HG03460 (cell line): Measurements from ENCODE around the gene TRPV2.
"Not testable (repeated sequence)": the region's sequence is repeated elsewhere in the genome, so short reads cannot be mapped to it uniquely, and the experiment has no call there.

ENCODE experiments used
- ATAC-seq: cut with Tn5 transposase; IDR thresholded peaks from one replicate; pipeline ENCODE4 v1.9.1; 2021; ENCODE audit not compliant: unreplicated experiment

TRPV2 gene

GRCh38 chr17:16415031-16415924 is at the start of gene TRPV2:
Gene TRPV2, plus strand, starts transcription at chr17:16415571. Its CDS starts 2,098 bp downstream, at chr17:16417669.
- ATAC-seq = peak; percentile 50

GRCh38 chr17:16371742-16372141 is 43.6 kb upstream of the TRPV2 start:
- no peak for ATAC-seq

- no peak for ATAC-seq
These were observed 41.0 kb upstream of the TRPV2 start for GRCh38 chr17:16374146-16374938.

- no peak for ATAC-seq
These were observed 37.4 kb upstream of the TRPV2 start for GRCh38 chr17:16377941-16378341.

GRCh38 chr17:16378636-16379282 is 36.6 kb upstream of the TRPV2 start:
- no peak for ATAC-seq

GRCh38 chr17:16379654-16380053 is 35.7 kb upstream of the TRPV2 start:
- no peak for ATAC-seq

- peak; percentile 88 for ATAC-seq
These were observed 34.5 kb upstream of the TRPV2 start, which contains the start of gene UBB for GRCh38 chr17:16380640-16381495. Gene UBB, plus strand, starts transcription at chr17:16381091. Its CDS starts 817 bp downstream, at chr17:16381908.

GRCh38 chr17:16381496-16381820 is 33.9 kb upstream of the TRPV2 start:
- peak; percentile 6 for ATAC-seq

GRCh38 chr17:16383216-16383615 is 32.2 kb upstream of the TRPV2 start:
- no peak for ATAC-seq

- ATAC-seq = no peak
These were observed 31.5 kb upstream of the TRPV2 start for GRCh38 chr17:16383772-16384287.

GRCh38 chr17:16384557-16384956 is 30.8 kb upstream of the TRPV2 start:
- ATAC-seq = no peak

GRCh38 chr17:16386126-16386507 is 29.3 kb upstream of the TRPV2 start:
- not testable (repeated sequence) for ATAC-seq

GRCh38 chr17:16391451-16391850 is 23.9 kb upstream of the TRPV2 start:
- no peak for ATAC-seq

GRCh38 chr17:16392491-16392890 is 22.9 kb upstream of the TRPV2 start:
- not testable (repeated sequence) for ATAC-seq

GRCh38 chr17:16395887-16396286 is 19.5 kb upstream of the TRPV2 start:
- ATAC-seq = not testable (repeated sequence)

- ATAC-seq = not testable (repeated sequence)
These were observed 18.7 kb upstream of the TRPV2 start for GRCh38 chr17:16396693-16397092.

- ATAC-seq = peak; percentile 88
These were observed 16.8 kb upstream of the TRPV2 start for GRCh38 chr17:16398270-16399267.

- not testable (repeated sequence) for ATAC-seq
These were observed 11.5 kb upstream of the TRPV2 start for GRCh38 chr17:16403847-16404246.
